ENCODE measurements around the gene RPRD1A. TPM values are rescaled to one million over a fixed set of nuclear protein-coding genes. Genes with fewer than 3 reads are reported as not detected.

Gene RPRD1A
- total RNA-seq, 1 experiment from 2014 or later, result 80.7 TPM

GRCh38 chr18:36017232-36017631, 50.1 kb downstream of the RPRD1A start:
- intact Hi-C loops (cut with micrococcal nuclease), result loop anchor here (1.0 to 10.0 kb wide), 3 partner anchors 80 to 398 kb away; no protein-coding TSS in a partner anchor
- Histone ChIP-seq H3K9me2 (ENCODE audit: insufficient read depth) (no peaks in the 10 kb centered on the region), H3K4me2 (ENCODE audit: low read length) (no peak overlapping the region), H3K79me2 (ENCODE audit: insufficient read depth, low read length) (no peaks in the 10 kb centered on the region), H3K27ac (ENCODE audit: low read depth, low read length) (no peak overlapping the region), H2AFZ (ENCODE audit: low read depth, low read length, poor library complexity, severe bottlenecking) (no peak overlapping the region), H3K9me3 (ENCODE audit: control insufficient read depth in 1 of 2, insufficient read depth in 1 of 2, low read depth in 1 of 2, low read length in 2 of 2) (no peaks in the 10 kb centered on the region), H3K4me1 (ENCODE audit: control insufficient read depth in 1 of 2, insufficient read depth in 2 of 2, low read length in 2 of 2) (no peaks in the 10 kb centered on the region), H3K36me3 (ENCODE audit: control insufficient read depth in 1 of 2, insufficient read depth in 2 of 2, low read length in 2 of 2) (no peaks in the 10 kb centered on the region; a peak in 1 of 4 replicates), H4K20me1 (ENCODE audit: insufficient read depth) (no peaks in the 10 kb centered on the region), H3K4me3 (replicated peaks in 1 of 2; ENCODE audit: low read depth in 1 of 2, low read length in 2 of 2) (no peak overlapping the region), H3K9ac (ENCODE audit: low read length) (no peak overlapping the region), H3K27me3 (ENCODE audit: insufficient read depth, low read length) (no peaks in the 10 kb centered on the region)
- no peak for ATAC-seq
- no TSS peak for BruUV-seq (replicated peaks)
- no peak for TF ChIP-seq EZH2 (IDR thresholded peaks at IDR 0.05)
- TF ChIP-seq POLR2A (IDR thresholded peaks at IDR 0.05; ENCODE audit: borderline replicate concordance, extremely low read depth, insufficient read depth, insufficient read length), result no peak
- TF ChIP-seq CTCF (IDR thresholded peaks at IDR 0.05 in 2 of 3, conservative IDR thresholded peaks at IDR 0.05 in 1 of 3; ENCODE audit: borderline replicate concordance in 1 of 3, insufficient read depth in 1 of 3, low read depth in 2 of 3, low read length in 2 of 3), result no peak
- no peak for TF ChIP-seq REST (IDR thresholded peaks at IDR 0.05; ENCODE audit: low read depth)
- TF ChIP-seq SP1 (IDR thresholded peaks at IDR 0.05; ENCODE audit: low read depth), result no peak
- TF ChIP-seq FOSL1 (IDR thresholded peaks at IDR 0.05; ENCODE audit: low read depth), result no peak
- TF ChIP-seq CBX3 (IDR thresholded peaks at IDR 0.05; ENCODE audit: low read depth), result no peak
- no peak for TF ChIP-seq ELF1 (IDR thresholded peaks at IDR 0.05; ENCODE audit: borderline replicate concordance, low read depth)
- no peak for TF ChIP-seq EGR1 (IDR thresholded peaks at IDR 0.05; ENCODE audit: low read depth)
- TF ChIP-seq MAX (IDR thresholded peaks at IDR 0.05), result no peak
- CTCF ChIA-PET, result interaction anchor here (0.6 to 2.1 kb wide), 8 partner anchors 10 to 267 kb away, joined by 3 to 20 read pairs (median 5); no protein-coding TSS in a partner anchor
- POLR2A ChIA-PET, result no interaction called here
- RAD21 ChIA-PET (ENCODE audit: low non-redundant PET in 1 of 2, low total read pairs in 2 of 2, uncharacterized antibody in 2 of 2, unreplicated experiment in 2 of 2), result interaction anchor here in 1 of 2 experiments (0.6 to 1.0 kb wide), 2 partner anchors 14 to 267 kb away, joined by 3 to 6 read pairs; no protein-coding TSS in a partner anchor
- DNase-seq (ENCODE audit: low read depth, low spot score), result no peak

Measured in HCT116 (cell line).